Measurements from ENCODE around the gene RNASEH1.

The RNASEH1 gene

GRCh38 chr2:3603536-3604206 is 45.5 kb upstream of the RNASEH1 start:
- no peak for TF ChIP-seq CTCF (conservative IDR thresholded peaks at IDR 0.05; ENCODE audit: low read depth, low read length)
- H3K4me3 ChIP-seq (ENCODE audit: low read depth, low read length): no peak overlapping the region
- no peak for DNase-seq (ENCODE audit: low read depth)

- no peak for DNase-seq (ENCODE audit: low read depth)
- no peak for TF ChIP-seq CTCF (conservative IDR thresholded peaks at IDR 0.05; ENCODE audit: low read depth, low read length)
- H3K4me3 ChIP-seq (ENCODE audit: low read depth, low read length): no peak overlapping the region
Measured at GRCh38 chr2:3602553-3603339, 44.6 kb upstream of the RNASEH1 start.

GRCh38 chr2:3601561-3602271 is 43.6 kb upstream of the RNASEH1 start:
- H3K4me3 ChIP-seq (ENCODE audit: low read depth, low read length): no peak overlapping the region
- DNase-seq (ENCODE audit: low read depth): no peak
- TF ChIP-seq CTCF (conservative IDR thresholded peaks at IDR 0.05; ENCODE audit: low read depth, low read length): no peak

- no peak for TF ChIP-seq CTCF (conservative IDR thresholded peaks at IDR 0.05; ENCODE audit: low read depth, low read length)
- H3K4me3 ChIP-seq (ENCODE audit: low read depth, low read length): no peak overlapping the region
- no peak for DNase-seq (ENCODE audit: low read depth)
Measured at GRCh38 chr2:3600256-3600855, 42.2 kb upstream of the RNASEH1 start.

GRCh38 chr2:3598912-3599854 is 41.0 kb upstream of the RNASEH1 start:
- H3K4me3 ChIP-seq (ENCODE audit: low read depth, low read length): no peak overlapping the region
- no peak for DNase-seq (ENCODE audit: low read depth)
- no peak for TF ChIP-seq CTCF (conservative IDR thresholded peaks at IDR 0.05; ENCODE audit: low read depth, low read length)
